Measurements from ENCODE around the gene SLF2. TPM values are rescaled to one million over a fixed set of nuclear protein-coding genes. Genes with fewer than 3 reads are reported as not detected.

The SLF2 gene
- total and polyA plus RNA-seq, 2 of the 13 experiments (the other 11 are each of a cell fraction or from before 2014, with no cell fraction given): 12.2 to 48.1 TPM

DNA sequence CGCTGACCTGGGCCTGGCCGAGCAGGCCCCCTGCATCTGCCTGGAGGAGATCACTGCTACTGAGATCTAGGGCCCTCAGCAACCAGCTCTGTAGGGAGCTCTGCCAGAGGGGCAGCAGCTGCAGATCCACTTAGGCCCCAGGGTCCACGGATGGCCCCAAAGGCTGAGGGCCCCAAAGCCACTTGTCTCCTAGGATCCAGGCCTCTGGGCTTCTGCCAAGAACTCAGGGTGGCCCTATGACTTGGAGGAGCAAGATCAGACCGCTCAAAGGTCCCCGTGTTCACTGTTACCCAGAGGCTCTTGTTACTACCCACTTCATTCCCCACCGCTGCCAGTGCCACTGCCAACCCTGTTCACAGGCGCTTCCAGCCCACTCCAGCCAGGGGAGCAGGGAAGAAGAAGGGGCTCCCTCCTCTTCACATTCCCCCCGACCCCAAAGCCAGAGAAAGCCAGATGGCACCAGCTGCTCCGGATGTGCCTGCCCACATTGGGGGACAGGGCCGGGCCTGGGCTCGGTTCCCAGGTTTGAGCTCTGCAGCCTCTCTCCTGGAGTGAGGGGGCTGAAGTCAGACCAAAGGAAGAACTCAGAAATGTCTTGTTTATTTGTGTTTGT, 94.4 kb downstream of the SLF2 start:
- Histone ChIP-seq H3K27me3 (ENCODE audit: control insufficient read depth in 1 of 2, insufficient read depth in 2 of 2, low read length in 2 of 2) (no peaks in the 10 kb centered on the region), H3K27ac (ENCODE audit: extremely low read length, insufficient read depth, low read length) (peak overlapping the region; percentile 36), H4K20me1 (ENCODE audit: insufficient read depth, low read length) (no peaks in the 10 kb centered on the region; the same call in 1 of the 2 replicates), H2AFZ (ENCODE audit: low read length) (no peak overlapping the region), H3K4me1 (ENCODE audit: insufficient read depth, low read length) (peaks cover 53% of the 10 kb centered on the region), H3K79me2 (ENCODE audit: insufficient read depth, low read length) (peaks cover 2% of the 10 kb centered on the region), H3K9ac (ENCODE audit: insufficient read depth, low read depth, low read length) (0 out of 2 replicates have a peak overlapping the region, but pooled peaks have one; percentile 15), H3K36me3 (replicated peaks in 1 of 2; ENCODE audit: control insufficient read depth in 1 of 2, insufficient read depth in 2 of 2, low read length in 2 of 2) (peaks cover 17 to 42% of the 10 kb centered on the region in 2 experiments; a peak in 4 of 5 replicates), H3K4me2 (ENCODE audit: low read depth, low read length) (no peak overlapping the region), H3K9me3 (ENCODE audit: low read length) (no peaks in the 10 kb centered on the region), H3K4me3 (replicated peaks in 1 of 3; ENCODE audit: insufficient read depth in 1 of 3, low read depth in 2 of 3, low read length in 3 of 3) (no peak overlapping the region)
- WGBS (ENCODE audit: low lambda C conversion rate): 94% methylated on average over 8 of the region's 11 CpGs
- no peak for ATAC-seq
- TF ChIP-seq AHR (CRISPR knock-in tag; IDR thresholded peaks at IDR 0.05): no peak
- peak; percentile 6; the same call in 1 of the 2 replicates for TF ChIP-seq POLR2G (IDR thresholded peaks at IDR 0.05; ENCODE audit: low read depth, low read length)
- TF ChIP-seq POLR2AphosphoS5 (IDR thresholded peaks at IDR 0.05; ENCODE audit: low read depth, low read length): peak; percentile 11; the same call in 1 of the 2 replicates
- TF ChIP-seq AGO2 (optimal IDR thresholded peaks at IDR 0.05; ENCODE audit: low read depth, low read length): peak; percentile 64
- no peak for TF ChIP-seq MTF1 (CRISPR knock-in tag; IDR thresholded peaks at IDR 0.05)
- BruUV-seq (replicated peaks): no TSS peak
- ChIA-PET POLR2A (interaction anchor here (0.9 to 7.1 kb wide), 3 partner anchors 8 to 37 kb away, joined by 3 to 124 read pairs (median 3); partner anchors contain the start of genes LZTS2, MRPL43 and TWNK), CTCF (ENCODE audit: low intra/inter-chr PET ratio, low total read pairs) (no interaction called here)
- intact Hi-C loops (cut with micrococcal nuclease; ENCODE audit: unreplicated experiment) (no loop called here), in situ Hi-C loops (cut with HindIII; ENCODE audit: extremely low pct_ligation_motif_present, low pct_unique_long_range_greater_than_20kb) (no loop called here)
- FAIRE-seq: no peak
- DNase-seq (ENCODE audit: low spot score): no peak

- ChIA-PET POLR2A (interaction anchor here (0.8 to 7.1 kb wide), 3 partner anchors 9 to 23 kb away, joined by 3 to 124 read pairs (median 3); partner anchors contain the start of genes LZTS2, MRPL43 and TWNK), CTCF (ENCODE audit: low intra/inter-chr PET ratio, low total read pairs) (no interaction called here)
- H2AFZ ChIP-seq (ENCODE audit: low read length): no peak overlapping the region
- no peak for FAIRE-seq
- peaks cover 62% of the 10 kb centered on the region for H3K4me1 ChIP-seq (ENCODE audit: insufficient read depth, low read length)
- peak overlapping the region; percentile 61; the same call in 1 of the 2 replicates for H3K4me2 ChIP-seq (ENCODE audit: low read depth, low read length)
- H3K9me3 ChIP-seq (ENCODE audit: low read length): no peaks in the 10 kb centered on the region
- in situ Hi-C loops (cut with HindIII; ENCODE audit: extremely low pct_ligation_motif_present, low pct_unique_long_range_greater_than_20kb): no loop called here
- no peak for DNase-seq (ENCODE audit: low spot score)
- no TSS peak for BruUV-seq (replicated peaks)
- H3K9ac ChIP-seq (ENCODE audit: insufficient read depth, low read depth, low read length): 0 out of 2 replicates have a peak overlapping the region, but pooled peaks have one; percentile 43
- H4K20me1 ChIP-seq (ENCODE audit: insufficient read depth, low read length): no peaks in the 10 kb centered on the region
- H3K27me3 ChIP-seq (ENCODE audit: control insufficient read depth in 1 of 2, insufficient read depth in 2 of 2, low read length in 2 of 2): no peaks in the 10 kb centered on the region
- peak overlapping the region; percentile 73 for H3K27ac ChIP-seq (ENCODE audit: extremely low read length, insufficient read depth, low read length)
- WGBS (ENCODE audit: low lambda C conversion rate): 78% methylated on average over 8 of the region's 13 CpGs
- ATAC-seq: no peak
- peaks cover 2% of the 10 kb centered on the region for H3K79me2 ChIP-seq (ENCODE audit: insufficient read depth, low read length)
- intact Hi-C loops (cut with micrococcal nuclease; ENCODE audit: unreplicated experiment): no loop called here
- H3K4me3 ChIP-seq (replicated peaks in 1 of 3; ENCODE audit: insufficient read depth in 1 of 3, low read depth in 2 of 3, low read length in 3 of 3): no peak overlapping the region
- peaks cover 14 to 33% of the 10 kb centered on the region in 2 experiments; a peak in 4 of 5 replicates for H3K36me3 ChIP-seq (replicated peaks in 1 of 2; ENCODE audit: control insufficient read depth in 1 of 2, insufficient read depth in 2 of 2, low read length in 2 of 2)
- no peak for TF ChIP-seq SRSF9 (IDR thresholded peaks at IDR 0.05; ENCODE audit: borderline replicate concordance, insufficient read depth, low read depth, low read length, poor library complexity, severe bottlenecking)
- TF ChIP-seq, protein P1, sequence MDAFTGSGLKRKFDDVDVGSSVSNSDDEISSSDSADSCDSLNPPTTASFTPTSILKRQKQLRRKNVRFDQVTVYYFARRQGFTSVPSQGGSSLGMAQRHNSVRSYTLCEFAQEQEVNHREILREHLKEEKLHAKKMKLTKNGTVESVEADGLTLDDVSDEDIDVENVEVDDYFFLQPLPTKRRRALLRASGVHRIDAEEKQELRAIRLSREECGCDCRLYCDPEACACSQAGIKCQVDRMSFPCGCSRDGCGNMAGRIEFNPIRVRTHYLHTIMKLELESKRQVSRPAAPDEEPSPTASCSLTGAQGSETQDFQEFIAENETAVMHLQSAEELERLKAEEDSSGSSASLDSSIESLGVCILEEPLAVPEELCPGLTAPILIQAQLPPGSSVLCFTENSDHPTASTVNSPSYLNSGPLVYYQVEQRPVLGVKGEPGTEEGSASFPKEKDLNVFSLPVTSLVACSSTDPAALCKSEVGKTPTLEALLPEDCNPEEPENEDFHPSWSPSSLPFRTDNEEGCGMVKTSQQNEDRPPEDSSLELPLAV (CRISPR knock-in tag; conservative IDR thresholded peaks at IDR 0.05; ENCODE audit: low read depth): no peak
- no peak for TF ChIP-seq ETV6 (CRISPR knock-in tag; conservative IDR thresholded peaks at IDR 0.05)
- no peak for TF ChIP-seq ZXDC (CRISPR knock-in tag; IDR thresholded peaks at IDR 0.05)
- TF ChIP-seq HNRNPLL (IDR thresholded peaks at IDR 0.05; ENCODE audit: low read depth, low read length, poor library complexity, severe bottlenecking): peak; percentile 11
- peak; percentile 59; the same call in 1 of the 2 replicates for TF ChIP-seq SSRP1 (CRISPR knock-in tag; IDR thresholded peaks at IDR 0.05)
Observed at GRCh38 chr10:101007915-101008822, 95.4 kb downstream of the SLF2 start.

Data from HepG2 (cell line).